ENCODE data around the gene CBLC. TPM values are rescaled to one million over a fixed set of nuclear protein-coding genes. Genes with fewer than 3 reads are reported as not detected.

The CBLC gene
- total and polyA plus RNA-seq, 10 of the 15 experiments (the other 5 are each of a cell fraction or from before 2014, with no cell fraction given): not detected

- Histone ChIP-seq H3K4me1 (ENCODE audit: control insufficient read depth, insufficient read depth, low read length) (peaks cover 34% of the 10 kb centered on the region), H3K4me3 (peak overlapping the region; percentile 77; the same call in 1 of the 2 replicates), H3K79me2 (ENCODE audit: control insufficient read depth, insufficient read depth, low read length) (peaks cover 52% of the 10 kb centered on the region), H4K20me1 (ENCODE audit: control insufficient read depth, insufficient read depth) (no peaks in the 10 kb centered on the region), H3K9ac (ENCODE audit: control insufficient read depth, insufficient read depth, low read length) (peak overlapping the region; percentile 87), H3K9me3 (replicated peaks; ENCODE audit: control insufficient read depth, insufficient read depth, low read length) (no peaks in the 10 kb centered on the region), H3K36me3 (ENCODE audit: control insufficient read depth in 2 of 2, insufficient read depth in 2 of 2, low read length in 1 of 2) (peaks cover 0 to 9% of the 10 kb centered on the region in 2 experiments), H2AFZ (ENCODE audit: control insufficient read depth, low read depth, low read length) (no peak overlapping the region), H3K27me3 (replicated peaks in 1 of 2; ENCODE audit: control insufficient read depth in 2 of 2, insufficient read depth in 2 of 2, low read length in 1 of 2) (no peaks in the 10 kb centered on the region), H3K4me2 (ENCODE audit: control insufficient read depth, insufficient read depth) (peak overlapping the region; percentile 90), H3K27ac (ENCODE audit: control insufficient read depth, insufficient read depth) (peak overlapping the region; percentile 95)
- intact Hi-C loops (cut with micrococcal nuclease; ENCODE audit: unreplicated experiment) (loop anchor here (1.0 to 2.0 kb wide), 4 partner anchors 17 to 62 kb away; no protein-coding TSS in a partner anchor), in situ Hi-C loops (cut with MboI) (no loop called here)
- RAD21 ChIA-PET (ENCODE audit: unreplicated experiment): interaction anchor here (0.7 to 4.2 kb wide), 10 partner anchors 13 to 137 kb away, joined by 3 to 49 read pairs (median 12); no protein-coding TSS in a partner anchor
- no peak for TF ChIP-seq CHD1 (IDR thresholded peaks at IDR 0.05; ENCODE audit: low read depth, low read length)
- TF ChIP-seq NFYA (IDR thresholded peaks at IDR 0.05; ENCODE audit: borderline replicate concordance, low read depth, low read length): no peak
- no peak for TF ChIP-seq SP1 (IDR thresholded peaks at IDR 0.05; ENCODE audit: low read depth, low read length)
- TF ChIP-seq RBBP5 (conservative IDR thresholded peaks at IDR 0.05): no peak
- TF ChIP-seq NR2C1 (IDR thresholded peaks at IDR 0.05): no peak
- ATAC-seq (no peak), DNase-seq (ENCODE audit: low read depth, low spot score) (no peak), FAIRE-seq (no peak)
- SMC1A ChIA-PET (ENCODE audit: uncharacterized antibody, unreplicated experiment): interaction anchor here (0.8 to 7.7 kb wide), 12 partner anchors 11 to 449 kb away, joined by 3 to 115 read pairs (median 6); partner anchors contain the start of gene ZNF235
- CTCF ChIA-PET: interaction anchor here (0.9 to 7.7 kb wide), 8 partner anchors 10 to 99 kb away, joined by 3 to 109 read pairs (median 4); no protein-coding TSS in a partner anchor
- no TSS peak for BruUV-seq (replicated peaks)
- 2% methylated on average over 8 of the region's 11 CpGs for WGBS (ENCODE audit: insufficient coverage, insufficient replicate concordance, low lambda C conversion rate, missing lambda C conversion rate)
- POLR2A ChIA-PET: interaction anchor here (0.8 to 3.8 kb wide), 9 partner anchors 11 to 62 kb away, joined by 3 to 32 read pairs (median 11); no protein-coding TSS in a partner anchor
Measured at GRCh38 chr19:44753626-44753931, 24.1 kb upstream of the CBLC start.

Data from GM12878 (cell line).